Kidney (tissue), 14 donors: ENCODE data around the gene BARHL1. TPM values are rescaled to one million over a fixed set of nuclear protein-coding genes. Genes with fewer than 3 reads are reported as not detected.

Experiments used
- DNase-seq, 5 donors: peaks; one replicate each; pipeline ENCODE4 v3.0.0-alpha.2; 2013 to 2020
- FAIRE-seq: peaks from 2 replicates; lab custom pipeline; 2012; peaks lifted over from hg19 to GRCh38; lab: Jason Lieb, UNC
- H3K27ac ChIP-seq, 2 donors: one replicate each; pipeline ENCODE4 v1.7.0; 2013; ENCODE audit warnings: low read depth in 2 of 2, low read length in 2 of 2, inconsistent platforms in 1 of 2
- H3K27me3 ChIP-seq: one replicate; pipeline ENCODE4 v1.7.1; 2013; ENCODE audit warnings: low read length, inconsistent platforms; ENCODE audit not compliant: control insufficient read depth, insufficient read depth
- H3K36me3 ChIP-seq, 3 donors: one replicate each; pipeline versions ENCODE4 v1.7.0 to v1.7.1; 2013; ENCODE audit warnings: low read length in 3 of 3, control low read depth in 1 of 3, inconsistent platforms in 1 of 3; ENCODE audit not compliant: insufficient read depth in 3 of 3, control insufficient read depth in 2 of 3
- H3K4me1 ChIP-seq, 3 donors: one replicate each; pipeline versions ENCODE4 v1.7.0 to v1.7.1; 2013; ENCODE audit warnings: low read length in 3 of 3, inconsistent platforms in 1 of 3, low read depth in 1 of 3; ENCODE audit not compliant: control insufficient read depth in 2 of 3, insufficient read depth in 2 of 3
- H3K4me3 ChIP-seq, 3 donors: one replicate each; pipeline versions ENCODE4 v1.7.0 to v1.8.1; 2013; ENCODE audit warnings: low read length in 3 of 3, control low read depth in 1 of 3, inconsistent platforms in 1 of 3
- H3K9ac ChIP-seq, 3 donors: one replicate each; pipeline versions ENCODE4 v1.7.0 to v1.7.1; 2013; ENCODE audit warnings: low read length in 3 of 3, control low read depth in 1 of 3, inconsistent platforms in 1 of 3
- H3K9me3 ChIP-seq, 3 donors: one replicate each; pipeline versions ENCODE4 v1.7.0 to v1.7.1; 2013; ENCODE audit warnings: low read length in 3 of 3, control low read depth in 1 of 3, inconsistent platforms in 1 of 3; ENCODE audit not compliant: control insufficient read depth in 2 of 3, insufficient read depth in 1 of 3
- CTCF ChIP-seq: IDR thresholded peaks from 3 replicates; pipeline ENCODE4 v1.5.1; 2012; ENCODE audit warnings: mild to moderate bottlenecking, moderate library complexity, borderline replicate concordance; ENCODE audit not compliant: insufficient read depth; ENCODE audit errors: extremely low read depth
- intact Hi-C: fragments of 100-400 bp; cut with DNase I; formaldehyde crosslinking; loops from one replicate; pipeline ENCODE4 v1.11.1; 2022
- polyA plus RNA-seq: library from polyadenylated mRNA; stranded (reverse); fragments of 350-450 nt; fragmentation: Illumina TruSeq; extraction: RNeasy Lipid Tissue Mini Kit (QIAGEN cat#74804); gene quantifications from one replicate; pipeline ENCODE4 v1.2.3, GENCODE V29; 2014; ENCODE audit warnings: low read depth, low replicate concordance; ENCODE audit not compliant: insufficient read depth
- total RNA-seq: library from RNA; stranded (reverse); fragmentation: NEBNext Ultra II Directional; extraction: Animal tissue kit (Norgen Biotek cat#: 25700); gene quantifications from one replicate; pipeline ENCODE4 v1.2.1, GENCODE V29; 2021
- donor health status: control.
- donor health status: control.
- donor health status: control.
- donor health status: control.
- donor health status: control.
- donor health status: DM: yes; HTN: yes; CAD: no.
- donor health status: Normal renal cell carcinoma (clear cell type).

BARHL1 gene
- total and polyA plus RNA-seq, 2 donors from 2014 or later, result not detected

DNA sequence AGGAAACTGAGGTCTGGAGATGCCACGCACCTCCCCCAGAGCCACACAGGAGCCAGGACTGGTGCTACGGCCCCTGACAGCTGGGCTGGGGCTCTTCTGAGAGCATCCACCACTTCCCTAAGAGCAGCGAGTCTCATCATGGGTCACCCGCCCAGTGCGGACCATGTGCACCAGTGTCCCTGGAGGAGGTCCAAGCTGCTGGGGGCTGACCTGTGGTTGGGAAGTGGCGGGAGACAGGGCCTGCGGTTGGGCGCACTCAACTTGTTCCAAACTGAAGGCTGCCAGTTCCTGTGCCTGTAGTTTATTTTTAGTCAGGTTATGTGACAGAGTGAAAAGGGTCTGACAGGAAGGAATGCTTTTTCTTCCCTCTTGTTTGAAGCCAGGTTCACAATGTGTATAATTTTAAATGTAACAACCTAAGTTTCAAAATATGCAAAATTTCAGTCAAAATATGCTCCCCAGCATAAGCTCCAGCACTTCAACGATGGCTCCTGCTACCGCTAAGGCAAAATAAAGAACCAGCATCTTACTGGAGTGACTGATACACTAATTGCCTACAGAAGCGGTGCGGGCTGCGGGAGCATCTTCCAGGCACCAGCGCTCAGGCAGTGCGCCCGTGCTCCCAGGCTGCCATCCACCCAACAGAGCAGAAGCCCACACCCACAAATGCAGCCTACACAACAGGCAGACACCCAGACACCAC, 14.8 kb downstream of the BARHL1 start:
- DNase-seq, result no peak
- intact Hi-C loops, result no loop called here
- Histone ChIP-seq H3K4me3 (no peak overlapping the region), H3K27me3 (peaks cover 3% of the 10 kb centered on the region), H3K27ac (no peak overlapping the region), H3K9ac (no peak overlapping the region), H3K36me3 (peaks cover 0 to 20% (median 12%) of the 10 kb centered on the region in 3 donors), H3K4me1 (no peaks in the 10 kb centered on the region), H3K9me3 (no peaks in the 10 kb centered on the region)
- no peak for FAIRE-seq
- TF ChIP-seq CTCF, result no peak

- H3K9ac ChIP-seq, result no peak overlapping the region
- no peak overlapping the region for H3K4me3 ChIP-seq
- H3K9me3 ChIP-seq, result no peaks in the 10 kb centered on the region
- no peak overlapping the region for H3K27ac ChIP-seq
- H3K27me3 ChIP-seq, result no peaks in the 10 kb centered on the region
- H3K4me1 ChIP-seq, result no peaks in the 10 kb centered on the region
- DNase-seq (no peak), FAIRE-seq (no peak)
- TF ChIP-seq CTCF, result no peak
- H3K36me3 ChIP-seq, result peaks cover 0 to 19% (median 16%) of the 10 kb centered on the region in 3 donors
- intact Hi-C loops, result no loop called here
These were observed 18.0 kb downstream of the BARHL1 start for GRCh38 chr9:132600326-132600984.

DNA sequence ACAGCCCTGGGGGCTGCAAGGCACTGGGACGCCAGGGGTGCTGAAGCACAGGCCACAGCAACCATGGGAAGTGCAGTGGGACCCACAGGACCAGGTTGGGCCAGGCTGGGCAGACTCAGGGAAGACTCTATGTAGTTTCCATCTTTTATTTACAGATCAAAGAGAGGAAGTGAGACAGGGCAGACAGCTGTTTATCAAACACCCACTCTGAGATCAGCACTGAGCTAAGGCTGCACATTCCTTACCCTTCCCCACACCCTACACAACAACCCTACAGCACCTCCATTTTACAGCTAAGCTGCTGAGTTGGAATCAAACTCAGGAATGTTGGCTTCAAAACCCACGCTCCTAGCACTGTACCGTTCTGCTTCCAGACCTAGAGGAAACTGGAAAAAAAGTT, 19.8 kb downstream of the BARHL1 start:
- DNase-seq (no peak), FAIRE-seq (no peak)
- intact Hi-C loops, result no loop called here
- Histone ChIP-seq H3K36me3 (peaks cover 0 to 21% (median 20%) of the 10 kb centered on the region in 3 donors), H3K27me3 (no peaks in the 10 kb centered on the region), H3K4me3 (no peak overlapping the region), H3K27ac (no peak overlapping the region), H3K9ac (no peak overlapping the region), H3K4me1 (no peaks in the 10 kb centered on the region), H3K9me3 (no peaks in the 10 kb centered on the region)
- no peak for TF ChIP-seq CTCF
